HCT116 (cell line): ENCODE data around the gene UBE2O. TPM values are rescaled to one million over a fixed set of nuclear protein-coding genes. Genes with fewer than 3 reads are reported as not detected.

Source experiments
- ATAC-seq: fragments of 200-7000 bp; cut with Tn5 transposase; 2 replicates; pipeline ENCODE4 v1.9.1; 2020; ENCODE audit warnings: mild to moderate bottlenecking, moderate library complexity
- BruUV-seq: library from RNA; stranded (reverse); fragments of 400-500 nt; replicated peaks from 2 replicates; lab custom pipeline; 2021; lab: Mats Ljungman, UMichigan
- CTCF ChIA-PET: fragments of 300-600 bp; sonication (Branson Sonifier 250); formaldehyde crosslinking; loops from one replicate; lab custom pipeline; 2021; ENCODE audit warnings: antibody characterized with exemption; lab: Charles Lee
- POLR2A ChIA-PET: fragments of 300-600, 350-600 bp; sonication (Branson Sonifier 250); formaldehyde crosslinking; loops from one replicate; lab custom pipeline; 2021; ENCODE audit warnings: antibody characterized with exemption; lab: Charles Lee
- RAD21 ChIA-PET, 2 experiments: fragments of 300-600 bp; sonication (Branson Sonifier 250); formaldehyde crosslinking; loops; one replicate each; lab custom pipeline; 2023; ENCODE audit warnings: low total read pairs in 2 of 2; ENCODE audit not compliant: uncharacterized antibody in 2 of 2, unreplicated experiment in 2 of 2, low non-redundant PET in 1 of 2; lab: Charles Lee
- DNase-seq: peaks from one replicate; pipeline ENCODE4 v3.0.0-alpha.2; 2010; ENCODE audit warnings: low read depth, low spot score
- H2AFZ ChIP-seq: fragments of 200-600 bp; shearing (Covaris generic), sonication (generic); 2 replicates; pipeline ENCODE4 v1.6.1; 2017; ENCODE audit warnings: low read depth, mixed run types, mixed read lengths, antibody characterized with exemption, low read length; ENCODE audit not compliant: poor library complexity, severe bottlenecking
- H3K27ac ChIP-seq: 2 replicates; pipeline ENCODE4 v1.5.1; 2012; ENCODE audit warnings: low read depth, low read length
- H3K27me3 ChIP-seq: fragments of 200-600 bp; sonication (generic); 2 replicates; pipeline ENCODE4 v1.6.1; 2016; ENCODE audit warnings: mixed run types, low read length, mixed read lengths; ENCODE audit not compliant: insufficient read depth
- H3K36me3 ChIP-seq, 2 experiments: fragments of 200-500 bp in 1 of 2; fragments of 200-600 bp in 1 of 2; sonication (Bioruptor generic) in 1 of 2; sonication (generic) in 1 of 2; 2 replicates each; pipeline versions ENCODE4 v1.5.1 to v1.6.1; 2014 to 2016; ENCODE audit warnings: low read length in 2 of 2, inconsistent platforms in 1 of 2, mixed read lengths in 1 of 2, mixed run types in 1 of 2; ENCODE audit not compliant: insufficient read depth in 2 of 2, control insufficient read depth in 1 of 2
- H3K4me1 ChIP-seq, 2 experiments: fragments of 200-600 bp in 1 of 2; sonication (generic) in 1 of 2; 2 replicates each; pipeline versions ENCODE4 v1.5.1 to v1.6.1; 2012 to 2017; ENCODE audit warnings: low read length in 2 of 2, inconsistent platforms in 1 of 2, mild to moderate bottlenecking in 1 of 2, mixed read lengths in 1 of 2, mixed run types in 1 of 2, moderate library complexity in 1 of 2; ENCODE audit not compliant: insufficient read depth in 2 of 2, control insufficient read depth in 1 of 2
- H3K4me2 ChIP-seq: fragments of 200-600 bp; sonication (generic); 2 replicates; pipeline ENCODE4 v1.6.1; 2017; ENCODE audit warnings: mixed run types, low read length, mixed read lengths
- H3K4me3 ChIP-seq, 2 experiments: fragments of 200-600 bp in 1 of 2; sonication (generic) in 1 of 2; replicated peaks in 1 of 2; 2 replicates each; pipeline ENCODE4 v1.5.1; 2011 to 2016; ENCODE audit warnings: low read length in 2 of 2, control low read depth in 1 of 2, low read depth in 1 of 2, mild to moderate bottlenecking in 1 of 2, mixed read lengths in 1 of 2, mixed run types in 1 of 2
- H3K79me2 ChIP-seq: fragments of 200-600 bp; sonication (generic); 2 replicates; pipeline ENCODE4 v1.6.1; 2017; ENCODE audit warnings: mild to moderate bottlenecking, mixed run types, low read length, moderate library complexity, mixed read lengths; ENCODE audit not compliant: insufficient read depth
- H3K9ac ChIP-seq: fragments of 200-600 bp; sonication (generic); 2 replicates; pipeline ENCODE4 v1.6.1; 2016; ENCODE audit warnings: low read length, mixed read lengths
- H3K9me2 ChIP-seq: fragments of 200-600 bp; sonication (generic), shearing (Covaris generic); 2 replicates; pipeline ENCODE4 v1.6.1; 2017; ENCODE audit warnings: mixed run types, mild to moderate bottlenecking, moderate library complexity; ENCODE audit not compliant: insufficient read depth
- H3K9me3 ChIP-seq, 2 experiments: fragments of 200-500 bp in 1 of 2; fragments of 200-600 bp in 1 of 2; sonication (Bioruptor generic) in 1 of 2; sonication (generic) in 1 of 2; 2 replicates each; pipeline ENCODE4 v1.6.1; 2014 to 2017; ENCODE audit warnings: low read length in 2 of 2, mixed read lengths in 2 of 2, inconsistent platforms in 1 of 2, low read depth in 1 of 2, mild to moderate bottlenecking in 1 of 2, mixed run types in 1 of 2, moderate library complexity in 1 of 2; ENCODE audit not compliant: control insufficient read depth in 1 of 2, insufficient read depth in 1 of 2
- H4K20me1 ChIP-seq: fragments of 200-600 bp; sonication (generic), shearing (Covaris generic); 2 replicates; pipeline ENCODE4 v1.6.1; 2017; ENCODE audit warnings: mixed run types, mild to moderate bottlenecking, moderate library complexity; ENCODE audit not compliant: insufficient read depth
- ATF3 ChIP-seq: IDR thresholded peaks from 2 replicates; pipeline ENCODE4 v1.6.1; 2012
- ELF1 ChIP-seq: IDR thresholded peaks from 2 replicates; pipeline ENCODE4 v1.6.1; 2012; ENCODE audit warnings: low read depth, borderline replicate concordance
- EZH2 ChIP-seq: fragments of 200-600 bp; sonication (generic); IDR thresholded peaks from 2 replicates; pipeline ENCODE4 v1.6.1; 2017; ENCODE audit warnings: antibody characterized with exemption, mixed run types
- FOSL1 ChIP-seq: IDR thresholded peaks from 2 replicates; pipeline ENCODE4 v1.6.1; 2012; ENCODE audit warnings: low read depth
- MAX ChIP-seq: IDR thresholded peaks from 2 replicates; pipeline ENCODE4 v1.6.1; 2012
- POLR2A ChIP-seq: IDR thresholded peaks from 2 replicates; pipeline ENCODE4 v1.7.0; 2011; ENCODE audit warnings: borderline replicate concordance; ENCODE audit not compliant: insufficient read depth, insufficient read length; ENCODE audit errors: extremely low read depth
- POLR2AphosphoS5 ChIP-seq: IDR thresholded peaks from 2 replicates; pipeline ENCODE4 v1.6.1; 2011; ENCODE audit warnings: mild to moderate bottlenecking, low read depth, low read length, moderate library complexity
- RAD21 ChIP-seq: IDR thresholded peaks from 2 replicates; pipeline ENCODE4 v1.6.1; 2012; ENCODE audit warnings: low read depth, mild to moderate bottlenecking
- SP1 ChIP-seq: IDR thresholded peaks from 2 replicates; pipeline ENCODE4 v1.6.1; 2012; ENCODE audit warnings: low read depth
- YY1 ChIP-seq: IDR thresholded peaks from 2 replicates; pipeline ENCODE4 v1.6.1; 2011; ENCODE audit warnings: low read length, low read depth, moderate library complexity, mild to moderate bottlenecking; ENCODE audit not compliant: insufficient replicate concordance; ENCODE audit errors: extremely low read depth
- ZNF274 ChIP-seq: fragments of 200-500 bp; sonication (Bioruptor generic); IDR thresholded peaks from 2 replicates; pipeline ENCODE4 v1.6.1; 2014; ENCODE audit warnings: mild to moderate bottlenecking, low read depth, low read length, inconsistent platforms
- intact Hi-C: fragments of 100-400 bp; cut with micrococcal nuclease; formaldehyde crosslinking; loops from 2 replicates; pipeline ENCODE4 v1.10.0; 2022
- total RNA-seq: library from RNA; stranded (reverse); gene quantifications from one replicate; pipeline ENCODE4 v1.2.1, GENCODE V29; 2021; ENCODE audit not compliant: unreplicated experiment

The UBE2O gene
- total RNA-seq, 1 experiment from 2014 or later = 59.1 TPM

GRCh38 chr17:76359375-76359774 is 93.6 kb downstream of the UBE2O start:
- no peaks in the 10 kb centered on the region for H3K79me2 ChIP-seq
- DNase-seq (no peak), ATAC-seq (no peak)
- CTCF ChIA-PET = no interaction called here
- intact Hi-C loops = no loop called here
- no peaks in the 10 kb centered on the region for H3K27me3 ChIP-seq
- H3K9me3 ChIP-seq = no peaks in the 10 kb centered on the region
- RAD21 ChIA-PET = no interaction called here
- no peak overlapping the region for H2AFZ ChIP-seq
- BruUV-seq = no TSS peak
- no peak overlapping the region for H3K27ac ChIP-seq
- no peak for TF ChIP-seq ATF3
- no peak for TF ChIP-seq ELF1
- no peak for TF ChIP-seq SP1
- TF ChIP-seq MAX = no peak
- TF ChIP-seq YY1 = no peak
- TF ChIP-seq POLR2AphosphoS5 = no peak
- TF ChIP-seq RAD21 = no peak
- TF ChIP-seq FOSL1 = no peak
- TF ChIP-seq ZNF274 = no peak
- H3K4me1 ChIP-seq = peaks cover 0 to 9% of the 10 kb centered on the region in 2 experiments; a peak in 2 of 4 replicates
- H3K4me3 ChIP-seq = no peak overlapping the region
- no peaks in the 10 kb centered on the region for H3K36me3 ChIP-seq
- no peaks in the 10 kb centered on the region for H3K9me2 ChIP-seq
- POLR2A ChIA-PET = interaction anchor here (0.7 kb wide), 1 partner anchor 1056 kb away, joined by 4 read pairs; no protein-coding TSS in a partner anchor
- H3K9ac ChIP-seq = no peak overlapping the region
- no peaks in the 10 kb centered on the region for H4K20me1 ChIP-seq
- H3K4me2 ChIP-seq = no peak overlapping the region

- no peak for DNase-seq
- Histone ChIP-seq H3K4me1 (peaks cover 0 to 14% of the 10 kb centered on the region in 2 experiments; a peak in 2 of 4 replicates), H3K9me2 (no peaks in the 10 kb centered on the region), H3K4me3 (no peak overlapping the region), H3K27ac (no peak overlapping the region), H3K9ac (no peak overlapping the region), H3K36me3 (no peaks in the 10 kb centered on the region), H4K20me1 (no peaks in the 10 kb centered on the region), H3K79me2 (peaks cover 6% of the 10 kb centered on the region)
- intact Hi-C loops = no loop called here
- peak; percentile 27 for TF ChIP-seq POLR2A
- TF ChIP-seq EZH2 = no peak
- TF ChIP-seq, all 23 proteins: peak for 1
- ChIA-PET POLR2A (no interaction called here), RAD21 (no interaction called here), CTCF (interaction anchor here (0.9 to 1.5 kb wide), 2 partner anchors 8 to 13 kb away, joined by 3 to 5 read pairs; no protein-coding TSS in a partner anchor)
- Histone ChIP-seq H2AFZ (no peak overlapping the region), H3K4me2 (no peak overlapping the region), H3K27me3 (no peaks in the 10 kb centered on the region), H3K9me3 (no peaks in the 10 kb centered on the region)
- ATAC-seq = no peak
- no TSS peak for BruUV-seq
These were observed 95.3 kb downstream of the UBE2O start for GRCh38 chr17:76357597-76358158.
